DMS53 (cell line): ENCODE measurements around the gene FJX1.

Source experiments
- DNase-seq: peaks from one replicate; lab custom pipeline; 2025; lab: John Stamatoyannopoulos, UW

FJX1 gene, protein sequence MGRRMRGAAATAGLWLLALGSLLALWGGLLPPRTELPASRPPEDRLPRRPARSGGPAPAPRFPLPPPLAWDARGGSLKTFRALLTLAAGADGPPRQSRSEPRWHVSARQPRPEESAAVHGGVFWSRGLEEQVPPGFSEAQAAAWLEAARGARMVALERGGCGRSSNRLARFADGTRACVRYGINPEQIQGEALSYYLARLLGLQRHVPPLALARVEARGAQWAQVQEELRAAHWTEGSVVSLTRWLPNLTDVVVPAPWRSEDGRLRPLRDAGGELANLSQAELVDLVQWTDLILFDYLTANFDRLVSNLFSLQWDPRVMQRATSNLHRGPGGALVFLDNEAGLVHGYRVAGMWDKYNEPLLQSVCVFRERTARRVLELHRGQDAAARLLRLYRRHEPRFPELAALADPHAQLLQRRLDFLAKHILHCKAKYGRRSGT

DNA sequence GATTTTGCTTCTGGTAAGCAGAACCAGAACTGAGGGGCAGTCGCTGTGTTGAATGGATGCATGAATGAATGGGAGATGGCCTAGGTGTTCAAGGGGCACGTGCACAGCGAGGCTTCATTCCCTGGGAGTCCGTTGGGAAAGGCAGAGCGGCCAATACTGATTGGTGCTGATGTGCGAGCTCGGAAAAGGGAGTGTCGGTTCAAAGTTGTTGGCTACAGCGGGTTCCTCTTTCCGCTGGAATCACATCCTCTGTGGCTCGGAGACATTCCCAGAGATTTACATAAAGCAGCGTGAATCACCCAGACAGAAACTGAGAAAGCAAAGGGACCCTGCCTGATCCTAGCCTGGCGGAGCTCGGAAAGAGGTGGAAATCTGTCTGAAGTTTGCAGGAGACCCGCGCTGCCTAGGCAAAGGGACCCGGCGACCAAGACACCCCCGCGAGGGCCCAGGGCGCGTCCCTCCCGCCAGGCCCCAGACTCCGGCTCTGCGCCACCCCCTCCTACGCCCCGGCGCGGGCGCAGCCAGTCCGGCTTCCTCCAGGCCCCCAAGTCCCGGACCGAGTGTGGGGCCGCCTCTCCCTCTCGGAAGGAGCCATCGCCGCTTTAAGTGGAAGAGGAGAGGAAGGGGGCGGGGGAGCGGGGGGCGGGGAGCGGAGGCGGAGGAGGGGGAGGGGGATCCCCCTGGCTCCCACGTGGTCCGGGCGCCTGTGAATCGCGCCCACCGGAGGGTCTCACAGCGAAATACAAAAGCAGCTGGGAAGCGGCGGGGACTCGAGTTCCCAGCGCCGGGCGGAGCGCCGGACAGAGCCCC, at the start of gene FJX1:
TSS of gene FJX1 (plus strand) at position 774 of the 810 bp plus-strand sequence. CDS start 177 bp downstream, outside the sequence.
- peak; percentile 71 for DNase-seq

GRCh38 chr11:35571696-35572095, 46.6 kb upstream of the FJX1 start:
- DNase-seq = no peak

GRCh38 chr11:35579557-35580396, 38.5 kb upstream of the FJX1 start:
- peak; percentile 65 for DNase-seq

DNA sequence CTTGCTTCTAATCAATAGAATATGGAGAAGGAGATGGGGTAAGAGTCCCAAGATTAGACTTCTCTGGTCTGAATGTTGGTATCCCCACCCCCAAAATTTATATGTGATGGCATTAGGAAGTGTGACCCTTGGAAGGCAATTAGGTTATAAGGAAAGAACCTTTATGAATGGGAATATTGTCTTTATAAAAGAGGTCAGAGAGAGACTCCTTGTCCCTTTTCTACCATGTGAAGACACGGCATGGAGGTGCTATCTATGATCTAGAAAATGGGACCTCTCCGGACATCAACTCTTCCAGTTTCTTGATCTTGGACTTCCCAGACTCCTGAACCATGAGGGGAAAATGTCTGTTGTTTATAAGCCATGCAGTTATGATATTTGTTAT, 37.9 kb upstream of the FJX1 start:
- DNase-seq = no peak

- DNase-seq = no peak
Measured at GRCh38 chr11:35582033-35582432, 36.2 kb upstream of the FJX1 start.

GRCh38 chr11:35583126-35583525, 35.1 kb upstream of the FJX1 start:
- DNase-seq = no peak

DNA sequence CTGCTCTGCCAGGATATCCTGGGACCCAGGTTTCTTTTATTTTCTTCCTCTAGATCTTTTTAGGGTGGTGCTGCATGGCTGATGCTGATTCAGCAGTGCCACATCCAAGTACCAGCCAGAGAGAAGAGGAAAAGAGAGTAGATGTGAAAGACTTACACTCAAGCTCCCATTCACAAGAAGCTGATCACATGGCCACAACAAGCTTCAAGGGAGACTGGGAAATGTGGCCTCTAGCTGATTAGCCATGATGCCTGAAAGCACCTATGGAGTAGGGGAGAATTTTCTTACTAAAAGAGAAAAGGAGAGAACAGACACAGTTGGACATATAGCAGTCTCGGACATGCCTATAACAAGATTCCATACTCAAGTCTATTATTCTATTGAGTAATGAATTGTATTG, 34.4 kb upstream of the FJX1 start:
- DNase-seq = no peak

DNA sequence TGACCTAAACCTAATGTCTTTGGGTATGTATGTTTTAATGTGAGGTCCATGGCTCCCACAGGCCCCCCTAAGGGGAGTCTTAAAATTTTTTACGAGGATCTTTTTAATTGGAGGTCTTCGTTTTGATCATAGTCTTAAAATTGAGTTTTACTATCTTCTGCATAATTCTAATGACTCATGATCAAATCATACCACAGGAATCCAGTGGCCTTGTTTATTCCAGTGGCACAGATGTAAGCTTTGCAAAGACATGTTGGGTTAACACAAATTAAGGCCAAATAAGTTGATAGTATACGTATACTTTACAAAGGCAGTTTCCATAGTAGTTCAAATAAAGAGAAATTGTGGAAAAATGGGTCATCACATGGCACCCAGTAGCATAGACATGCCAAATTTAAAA, 33.9 kb upstream of the FJX1 start:
- no peak for DNase-seq

GRCh38 chr11:35585416-35585815, 32.8 kb upstream of the FJX1 start:
- DNase-seq = no peak

DNA sequence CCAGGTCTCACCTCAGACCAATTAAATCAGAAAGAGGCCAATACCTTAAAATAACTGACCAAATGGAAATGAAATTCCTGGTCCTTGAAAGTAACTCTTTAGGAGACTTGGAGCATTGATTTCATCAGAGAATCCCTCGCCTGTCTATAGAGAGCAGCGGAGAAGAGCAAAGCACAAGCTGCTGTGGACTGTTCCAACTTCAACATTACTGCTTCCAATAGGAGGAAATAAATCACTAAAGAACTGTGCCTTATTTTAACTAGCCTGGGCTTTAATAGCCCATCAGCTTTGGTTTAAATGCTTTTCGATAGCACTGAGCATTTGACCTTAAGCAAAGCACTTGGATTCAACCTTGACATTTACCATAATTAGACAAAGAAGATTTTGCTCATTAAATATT, 32.0 kb upstream of the FJX1 start:
- no peak for DNase-seq

DNA sequence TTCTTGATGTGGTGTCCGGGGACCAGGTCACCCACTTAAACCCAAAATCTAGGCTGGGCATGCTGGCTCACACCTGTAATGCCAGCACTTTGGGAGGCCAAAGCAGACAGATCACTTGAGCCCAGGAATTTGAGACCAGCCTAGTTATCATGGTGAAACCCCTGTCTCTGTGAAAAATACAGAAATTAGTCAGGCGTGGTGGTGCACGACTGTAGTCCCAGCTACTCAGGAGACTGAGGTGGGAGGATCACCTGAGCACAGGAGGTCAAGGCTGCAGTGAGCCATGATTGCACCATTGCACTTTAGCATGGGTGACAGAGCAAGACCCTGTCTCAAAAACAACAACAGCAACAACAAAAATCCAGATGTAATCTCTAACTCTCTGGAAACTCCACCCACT, 30.3 kb upstream of the FJX1 start:
- no peak for DNase-seq

GRCh38 chr11:35588627-35589026, 29.6 kb upstream of the FJX1 start:
- DNase-seq = no peak

- DNase-seq = no peak
Measured at GRCh38 chr11:35589281-35589680, 29.0 kb upstream of the FJX1 start.

DNA sequence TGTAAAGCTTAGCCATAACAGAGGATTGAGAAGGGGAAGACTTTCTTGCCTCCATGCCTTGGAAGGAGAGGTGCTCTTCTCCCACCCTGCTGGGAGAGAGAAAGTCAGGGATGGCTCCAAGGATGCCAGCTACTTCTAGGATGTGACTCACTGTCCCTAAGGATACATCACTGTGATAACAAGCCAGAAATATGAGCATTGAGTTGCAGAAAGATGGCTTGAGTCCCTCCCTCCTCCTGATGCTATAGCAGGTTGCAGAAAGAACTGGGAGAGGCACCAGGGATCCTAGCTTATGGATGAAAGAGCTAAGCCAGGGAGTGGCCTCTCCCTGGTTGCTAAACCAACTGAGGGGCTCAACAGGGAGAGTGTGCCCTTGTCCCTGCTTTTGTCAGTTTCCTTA, 27.8 kb upstream of the FJX1 start:
- no peak for DNase-seq

- peak; percentile 7 for DNase-seq
Measured at GRCh38 chr11:35593143-35593542, 25.1 kb upstream of the FJX1 start.

- no peak for DNase-seq
Measured at GRCh38 chr11:35594680-35595079, 23.6 kb upstream of the FJX1 start.

DNA sequence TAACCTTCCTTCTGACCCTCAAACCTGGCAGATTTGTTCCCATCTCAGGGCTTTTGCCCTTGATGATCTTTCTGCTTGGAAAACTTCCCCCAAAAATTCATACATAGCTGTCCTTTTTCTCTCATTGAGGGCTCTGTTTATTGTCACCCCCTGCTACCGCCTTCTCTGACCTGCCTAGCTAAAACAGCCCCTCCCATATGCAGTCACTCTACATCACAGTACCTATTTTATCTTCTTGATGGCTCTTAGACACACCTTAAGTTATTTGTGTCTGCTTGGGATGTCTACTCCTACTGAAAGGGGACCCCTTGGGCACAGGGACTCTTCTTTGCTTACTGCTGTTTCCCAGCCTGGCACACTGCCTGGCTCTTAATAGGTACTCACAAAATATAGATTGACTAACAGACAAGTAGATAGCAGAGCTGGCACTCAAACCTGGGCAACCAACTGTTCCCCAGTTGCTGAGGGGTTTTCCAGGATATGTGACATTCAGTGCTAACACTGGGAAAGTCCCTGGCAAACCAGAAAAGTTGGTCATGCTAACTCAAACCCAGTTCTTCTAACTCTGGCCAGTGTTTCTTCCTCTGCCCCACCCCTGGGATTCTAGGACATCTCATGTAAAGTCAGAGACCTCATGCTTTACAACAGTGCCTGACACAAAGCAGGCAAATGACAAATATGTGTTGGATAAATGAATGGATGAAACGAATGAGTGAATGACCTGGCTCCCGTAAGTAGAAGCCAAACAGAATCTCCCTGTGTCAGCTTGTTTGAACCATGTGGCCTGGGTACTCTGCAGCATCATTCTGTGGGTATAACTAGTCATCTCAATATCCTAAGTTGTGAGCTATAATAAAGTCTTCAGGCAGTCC, 19.8 kb upstream of the FJX1 start:
- no peak for DNase-seq

GRCh38 chr11:35600331-35600838, 17.9 kb upstream of the FJX1 start:
- DNase-seq = no peak

- DNase-seq = no peak
Measured at GRCh38 chr11:35602160-35602793, 16.0 kb upstream of the FJX1 start.

DNA sequence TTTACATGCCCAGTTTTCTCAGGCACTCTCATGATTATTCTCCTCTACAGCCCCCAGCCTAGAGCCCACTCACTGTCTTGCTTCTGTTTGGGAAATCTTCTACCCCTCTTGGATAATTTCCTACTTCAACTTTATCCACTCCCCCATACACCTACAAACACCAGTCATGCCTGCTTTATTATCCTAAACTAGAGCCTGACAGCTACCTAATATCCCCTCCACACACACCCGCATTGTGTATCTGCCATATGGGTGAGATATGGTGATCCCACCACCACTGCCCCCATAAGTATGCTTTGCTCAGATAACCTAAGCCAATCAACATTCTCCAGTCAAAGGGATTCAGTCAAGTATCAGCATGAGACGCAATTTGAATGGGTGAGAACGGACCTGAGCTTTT, 15.3 kb upstream of the FJX1 start:
- DNase-seq = no peak

- no peak for DNase-seq
Measured at GRCh38 chr11:35605706-35606105, 12.6 kb upstream of the FJX1 start.
